ENCODE measurements around the gene MAD2L2. TPM values are rescaled to one million over a fixed set of nuclear protein-coding genes. Genes with fewer than 3 reads are reported as not detected.

Gene MAD2L2
- total RNA-seq, result 35.2 TPM

GRCh38 chr1:11681071-11681771 lies at the start of gene MAD2L2:
TSS of gene MAD2L2 (minus strand) at chr1:11681148. CDS start at chr1:11680601, 547 bp downstream.

GRCh38 chr1:11691302-11691914 lies 10.5 kb upstream of the MAD2L2 start, which contains the start of gene DRAXIN:
TSS of gene DRAXIN (plus strand) at chr1:11691710. CDS start at chr1:11706259, 14,549 bp downstream.

GRCh38 chr1:11654137-11654938 lies 26.6 kb downstream of the MAD2L2 start, which contains the start of the genes FBXO2 and FBXO44:
TSS of gene FBXO2 (minus strand) at chr1:11654429. CDS start at chr1:11654340, 89 bp downstream.
TSS of gene FBXO44 (plus strand) at chr1:11654877. CDS start at chr1:11655836, 959 bp downstream.

Other genes with a start within 250 kb of the MAD2L2 start
- 30.2 TPM for gene DISP3, start 202.0 kb downstream of the MAD2L2 start, total RNA-seq
- gene FBXO2, start 26.7 kb downstream of the MAD2L2 start, total RNA-seq, result 1.8 TPM
- gene FBXO44, start 26.3 kb downstream of the MAD2L2 start, total RNA-seq, result 22.0 TPM
- 7.9 TPM for gene FBXO6, start 16.9 kb downstream of the MAD2L2 start, total RNA-seq
- gene DRAXIN, start 10.6 kb upstream of the MAD2L2 start, total RNA-seq, result 4.7 TPM
- 22.7 TPM for gene AGTRAP, start 55.0 kb upstream of the MAD2L2 start, total RNA-seq
- not detected for gene C1orf167, start 81.0 kb upstream of the MAD2L2 start, total RNA-seq
- gene MTHFR, start 124.8 kb upstream of the MAD2L2 start, total RNA-seq, result 43.3 TPM
- 25.2 TPM for gene CLCN6, start 125.0 kb upstream of the MAD2L2 start, total RNA-seq
- gene NPPA, start 166.6 kb upstream of the MAD2L2 start, total RNA-seq, result 0.77 TPM
- gene NPPB, start 177.8 kb upstream of the MAD2L2 start, total RNA-seq, result not detected
- 43.7 TPM for gene KIAA2013, start 245.3 kb upstream of the MAD2L2 start, total RNA-seq